ENCODE results near the gene KIF27. TPM values are rescaled to one million over a fixed set of nuclear protein-coding genes. Genes with fewer than 3 reads are reported as not detected.

The KIF27 gene
- total and polyA plus RNA-seq, 7 donors, result 0.23 to 7.8 (median 3.4) TPM; not detected in 1

DNA sequence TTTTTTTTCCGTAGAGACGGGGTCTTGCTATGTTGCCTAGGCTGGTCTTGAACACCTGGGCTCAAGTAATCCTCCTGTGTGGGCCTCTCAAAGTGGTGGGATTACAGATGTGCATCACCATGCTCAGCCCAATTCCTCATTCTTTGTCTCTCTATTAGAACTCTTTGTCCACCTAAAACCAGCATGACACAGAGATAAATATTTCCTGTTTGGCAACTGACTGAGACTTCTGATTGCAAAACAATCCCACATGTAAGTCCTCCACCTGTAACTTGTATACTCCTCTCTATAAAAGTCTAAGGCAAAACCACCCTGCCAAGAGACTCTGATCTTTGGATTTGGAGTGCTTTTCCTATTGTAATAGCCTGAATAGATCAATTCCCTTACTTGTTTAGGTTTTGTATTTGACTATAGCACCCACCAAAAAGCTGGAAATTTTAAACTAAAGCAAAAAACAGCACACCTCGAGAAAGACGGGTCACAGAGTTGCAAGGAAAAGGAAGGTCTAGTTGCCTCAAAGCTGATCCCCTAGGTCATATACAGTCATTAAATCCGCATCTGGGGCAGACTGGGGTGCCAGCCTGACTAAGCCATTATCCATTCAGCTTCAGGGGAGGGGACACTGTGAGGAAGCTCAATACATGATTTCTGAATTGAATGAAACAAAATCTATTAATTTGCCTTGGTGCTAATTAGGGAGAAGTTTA lies 13.5 kb upstream of the KIF27 start:
- no peaks in the 10 kb centered on the region for H3K27me3 ChIP-seq
- peaks cover 0 to 10% (median 4%) of the 10 kb centered on the region in 4 donors for H3K4me1 ChIP-seq
- WGBS, 2 donors, result 60 to 75% methylated on average over 5 of the region's 5 CpGs
- no peak overlapping the region for H3K4me3 ChIP-seq
- TF ChIP-seq, protein P1, sequence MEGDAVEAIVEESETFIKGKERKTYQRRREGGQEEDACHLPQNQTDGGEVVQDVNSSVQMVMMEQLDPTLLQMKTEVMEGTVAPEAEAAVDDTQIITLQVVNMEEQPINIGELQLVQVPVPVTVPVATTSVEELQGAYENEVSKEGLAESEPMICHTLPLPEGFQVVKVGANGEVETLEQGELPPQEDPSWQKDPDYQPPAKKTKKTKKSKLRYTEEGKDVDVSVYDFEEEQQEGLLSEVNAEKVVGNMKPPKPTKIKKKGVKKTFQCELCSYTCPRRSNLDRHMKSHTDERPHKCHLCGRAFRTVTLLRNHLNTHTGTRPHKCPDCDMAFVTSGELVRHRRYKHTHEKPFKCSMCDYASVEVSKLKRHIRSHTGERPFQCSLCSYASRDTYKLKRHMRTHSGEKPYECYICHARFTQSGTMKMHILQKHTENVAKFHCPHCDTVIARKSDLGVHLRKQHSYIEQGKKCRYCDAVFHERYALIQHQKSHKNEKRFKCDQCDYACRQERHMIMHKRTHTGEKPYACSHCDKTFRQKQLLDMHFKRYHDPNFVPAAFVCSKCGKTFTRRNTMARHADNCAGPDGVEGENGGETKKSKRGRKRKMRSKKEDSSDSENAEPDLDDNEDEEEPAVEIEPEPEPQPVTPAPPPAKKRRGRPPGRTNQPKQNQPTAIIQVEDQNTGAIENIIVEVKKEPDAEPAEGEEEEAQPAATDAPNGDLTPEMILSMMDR (IDR thresholded peaks at IDR 0.05), result no peak
- TF ChIP-seq POLR2AphosphoS5 (IDR thresholded peaks at IDR 0.05), result no peak
- TF ChIP-seq POLR2A (IDR thresholded peaks at IDR 0.05), result no peak
- H3K36me3 ChIP-seq, result peaks cover 0 to 12% (median 8%) of the 10 kb centered on the region in 4 donors
- H3K27ac ChIP-seq, result no peak overlapping the region
- intact Hi-C loops (cut with DNase I), result loop anchor here (5.0 kb wide), 2 partner anchors 238 to 383 kb away; no protein-coding TSS in a partner anchor
- H3K9me3 ChIP-seq, result no peaks in the 10 kb centered on the region
- DNase-seq, result no peak

DNA sequence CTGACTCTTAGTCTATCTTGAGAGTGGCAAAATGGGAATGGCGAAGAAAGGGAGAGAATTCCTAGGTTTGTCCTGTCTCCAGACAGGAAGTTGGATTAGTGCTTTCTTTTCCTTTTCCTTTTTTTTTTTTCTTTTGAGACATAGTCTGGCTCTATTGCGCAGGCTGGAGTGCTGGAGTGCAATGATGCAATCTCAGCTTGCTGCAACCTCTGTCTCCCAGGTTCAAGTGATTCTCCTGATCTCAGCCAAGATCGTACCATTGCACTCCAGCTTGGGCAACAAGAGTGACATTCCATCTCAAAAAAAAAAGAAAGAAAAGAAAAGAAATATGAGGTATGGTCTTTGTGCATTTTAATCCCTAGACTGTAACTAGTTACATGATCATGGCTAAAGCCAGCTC lies 12.6 kb upstream of the KIF27 start:
- Histone ChIP-seq H3K4me3 (no peak overlapping the region), H3K27ac (no peak overlapping the region), H3K36me3 (peaks cover 0 to 4% (median 2%) of the 10 kb centered on the region in 4 donors), H3K27me3 (no peaks in the 10 kb centered on the region), H3K9me3 (no peaks in the 10 kb centered on the region), H3K4me1 (peaks cover 0 to 10% (median 4%) of the 10 kb centered on the region in 4 donors)
- DNase-seq, result peak; percentile 71
- TF ChIP-seq POLR2AphosphoS5 (IDR thresholded peaks at IDR 0.05) (peak in 1 of 4 donors; percentile 17), POLR2A (IDR thresholded peaks at IDR 0.05) (no peak), EP300 (IDR thresholded peaks at IDR 0.05) (no peak)
- TF ChIP-seq, protein P1 (IDR thresholded peaks at IDR 0.05), result no peak
- WGBS, 2 donors, result 90 to 93% methylated on average over 3 of the region's 3 CpGs
- intact Hi-C loops (cut with DNase I), result no loop called here

DNA sequence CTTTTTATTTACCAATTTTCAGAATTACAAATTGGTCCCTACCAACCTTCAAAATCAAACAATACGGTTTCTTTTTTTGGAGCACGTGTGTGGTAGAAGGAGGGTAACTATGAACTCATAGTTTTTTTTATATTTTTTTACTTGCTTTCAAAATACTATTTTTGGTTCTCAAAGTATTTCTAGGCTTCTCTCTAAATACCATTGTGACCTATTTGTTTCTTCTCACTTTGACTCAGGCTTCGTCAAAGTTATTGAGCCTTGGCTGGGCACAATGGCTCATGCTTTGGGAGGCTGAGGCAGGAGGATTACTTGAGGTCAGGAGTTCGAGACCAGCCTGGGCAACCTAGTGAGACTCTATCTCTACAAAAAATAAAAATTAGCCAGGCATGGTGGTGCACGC lies 11.6 kb upstream of the KIF27 start:
- 86 to 92% methylated on average over 5 of the region's 5 CpGs for WGBS, 2 donors
- DNase-seq, result no peak
- no peaks in the 10 kb centered on the region for H3K36me3 ChIP-seq
- H3K27ac ChIP-seq, result no peak overlapping the region
- H3K4me1 ChIP-seq, result peaks cover 0 to 10% (median 4%) of the 10 kb centered on the region in 4 donors
- H3K4me3 ChIP-seq, result no peak overlapping the region
- H3K27me3 ChIP-seq, result no peaks in the 10 kb centered on the region
- intact Hi-C loops (cut with DNase I), result no loop called here
- no peaks in the 10 kb centered on the region for H3K9me3 ChIP-seq
- TF ChIP-seq, protein P1 (IDR thresholded peaks at IDR 0.05), result no peak
- TF ChIP-seq POLR2A (IDR thresholded peaks at IDR 0.05), result no peak

DNA sequence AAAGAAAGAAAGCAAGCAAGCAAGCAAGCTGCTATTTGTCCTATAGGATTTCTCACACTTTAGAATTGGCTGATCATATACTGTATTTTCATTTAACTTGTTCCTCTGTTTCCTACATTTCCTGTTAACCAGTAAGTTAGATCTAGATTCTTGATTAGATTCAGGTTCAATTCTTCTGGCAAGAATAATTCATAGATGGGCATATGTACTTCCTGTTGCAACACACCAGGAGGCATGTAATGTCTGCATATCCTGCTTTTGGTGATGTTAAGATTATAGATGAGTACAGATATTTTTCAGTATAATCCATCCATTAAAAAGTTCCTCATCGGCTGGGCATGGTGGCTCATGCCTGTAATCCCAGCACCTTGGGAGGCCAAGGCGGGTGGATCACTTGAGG lies 10.8 kb upstream of the KIF27 start:
- intact Hi-C loops (cut with DNase I), result no loop called here
- H3K36me3 ChIP-seq, result no peaks in the 10 kb centered on the region
- WGBS, 2 donors, result 84 to 89% methylated on average over 2 of the region's 2 CpGs
- DNase-seq, result no peak
- H3K27me3 ChIP-seq, result no peaks in the 10 kb centered on the region
- H3K4me1 ChIP-seq, result peaks cover 0 to 10% (median 4%) of the 10 kb centered on the region in 4 donors
- no peak for TF ChIP-seq POLR2A (IDR thresholded peaks at IDR 0.05)
- TF ChIP-seq EP300 (IDR thresholded peaks at IDR 0.05), result no peak
- no peak for TF ChIP-seq POLR2AphosphoS5 (IDR thresholded peaks at IDR 0.05)
- TF ChIP-seq, protein P1 (IDR thresholded peaks at IDR 0.05), result no peak
- no peak overlapping the region for H3K4me3 ChIP-seq
- H3K9me3 ChIP-seq, result no peaks in the 10 kb centered on the region
- no peak overlapping the region for H3K27ac ChIP-seq

DNA sequence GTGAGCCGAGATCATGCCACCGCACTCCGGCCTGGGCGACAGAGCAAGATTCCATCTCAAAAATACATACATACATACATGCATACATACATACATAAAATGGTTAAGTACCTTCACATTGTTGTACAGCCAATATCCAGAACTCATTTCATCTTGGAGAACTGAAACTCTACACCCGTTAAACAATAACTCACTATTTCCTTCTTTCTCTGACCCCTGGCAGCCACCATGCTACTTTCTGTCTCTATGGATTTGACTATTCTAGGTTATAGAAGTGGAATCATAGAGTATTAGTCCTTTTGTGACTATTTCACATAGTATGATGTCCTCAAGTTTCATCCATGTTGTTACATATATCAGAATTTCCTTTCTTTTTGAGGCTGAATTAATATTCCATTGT lies 9.6 kb upstream of the KIF27 start:
- DNase-seq, result no peak
- no peak for TF ChIP-seq EP300 (IDR thresholded peaks at IDR 0.05)
- TF ChIP-seq, protein P1 (IDR thresholded peaks at IDR 0.05), result no peak
- TF ChIP-seq POLR2AphosphoS5 (IDR thresholded peaks at IDR 0.05), result no peak
- no peak for TF ChIP-seq POLR2A (IDR thresholded peaks at IDR 0.05)
- Histone ChIP-seq H3K27me3 (no peaks in the 10 kb centered on the region), H3K4me1 (peaks cover 0 to 10% (median 4%) of the 10 kb centered on the region in 4 donors), H3K27ac (no peak overlapping the region), H3K36me3 (no peaks in the 10 kb centered on the region), H3K9me3 (no peaks in the 10 kb centered on the region), H3K4me3 (no peak overlapping the region)
- 87 to 90% methylated on average over 5 of the region's 5 CpGs for WGBS, 2 donors
- intact Hi-C loops (cut with DNase I), result no loop called here

All from sigmoid colon (tissue), 7 donors.